Measurements from ENCODE around the gene GJB5.

GJB5 gene

DNA sequence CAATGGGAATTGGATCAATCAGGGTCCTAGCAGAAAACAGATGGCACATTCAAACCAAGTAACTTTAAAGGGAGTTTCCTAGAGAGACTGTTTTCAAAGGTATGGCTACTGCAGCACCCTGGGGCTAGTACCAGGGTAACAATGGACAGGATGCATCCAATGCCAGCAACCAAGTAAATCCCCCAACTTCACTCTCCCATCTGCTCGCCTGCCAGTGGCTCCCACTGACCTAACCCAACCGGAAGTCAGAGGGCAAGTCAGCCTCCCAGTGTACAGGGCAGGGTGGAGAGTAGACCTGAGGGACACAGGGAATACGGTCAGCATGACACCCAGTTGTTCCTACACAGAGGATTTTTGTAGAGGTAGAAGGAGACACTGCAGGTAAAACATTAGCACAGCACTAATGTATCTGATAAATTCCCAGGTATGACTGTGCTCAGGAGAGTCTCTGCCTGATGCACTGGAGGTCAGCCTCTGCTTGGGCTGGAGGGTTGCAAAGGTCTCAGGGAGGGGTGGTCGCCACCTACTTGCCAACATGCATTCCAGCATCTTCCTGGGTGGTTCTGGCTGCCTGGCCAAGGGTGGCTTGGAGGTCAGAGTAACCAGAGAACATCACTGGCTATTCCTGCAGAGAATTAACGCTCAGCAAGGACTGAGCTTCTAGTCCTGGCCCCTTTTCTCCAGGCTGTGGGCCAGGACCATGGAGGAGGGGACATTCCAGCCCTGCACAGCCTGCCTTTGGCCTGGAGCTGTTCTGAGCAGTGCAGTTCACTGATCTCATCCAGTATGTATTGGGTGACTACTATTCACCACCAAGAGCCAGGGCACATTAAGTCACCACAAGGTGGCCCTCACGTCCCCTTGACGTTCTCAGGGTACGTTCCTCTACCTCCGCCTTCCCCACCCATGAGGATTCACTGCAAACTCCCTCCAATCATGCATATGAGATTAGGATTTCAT is 32.9 kb downstream of the GJB5 start:
- Histone ChIP-seq H3K4me2 (no peak overlapping the region), H3K27ac (no peak overlapping the region), H3K27me3 (peaks cover 6 to 13% (median 9%) of the 10 kb centered on the region in 11 experiments; a peak in 20 of 22 replicates), H3K4me3 (no peak overlapping the region), H3K9ac (no peak overlapping the region), H4K20me1 (no peaks in the 10 kb centered on the region; a peak in 2 of 22 replicates), H3K36me3 (no peaks in the 10 kb centered on the region), H3K4me1 (peaks cover 31 to 50% (median 41%) of the 10 kb centered on the region in 10 experiments), H3K9me3 (replicated peaks in 1 of 11) (peaks cover 0 to 7% (median 0%) of the 10 kb centered on the region in 11 experiments; a peak in 3 of 22 replicates)
- TF ChIP-seq Cebpa-rat (IDR thresholded peaks at IDR 0.05), result no peak

DNA sequence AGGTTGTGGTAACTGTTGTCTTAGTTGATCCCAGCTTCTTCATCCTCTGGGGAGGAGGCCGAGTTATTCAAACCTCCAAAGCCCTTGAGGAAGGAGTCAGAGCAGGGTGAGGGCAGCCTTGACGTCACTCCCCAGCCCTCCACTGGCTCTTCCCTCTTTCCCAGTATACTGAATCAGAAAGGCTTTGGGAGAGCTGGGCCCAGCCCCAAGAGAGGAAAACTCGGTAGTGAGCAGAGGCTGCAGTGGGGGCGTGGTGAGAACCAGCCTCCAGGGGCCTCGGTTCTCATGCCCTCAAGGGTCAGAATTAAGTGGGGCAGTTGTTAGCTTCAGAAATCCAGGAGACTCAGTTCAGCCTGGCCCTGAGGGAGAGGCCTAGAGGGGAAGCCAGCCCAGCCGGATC is 36.1 kb downstream of the GJB5 start:
- H3K9ac ChIP-seq, result peak overlapping the region in 2 of 11 experiments; percentile 23 to 29; a peak in 1 of 22 replicates
- no peaks in the 10 kb centered on the region for H3K36me3 ChIP-seq
- H4K20me1 ChIP-seq, result peaks cover 0 to 13% (median 0%) of the 10 kb centered on the region in 11 experiments; a peak in 4 of 22 replicates
- no peak overlapping the region for H3K27ac ChIP-seq
- no peak for TF ChIP-seq Cebpa-rat (IDR thresholded peaks at IDR 0.05)
- H3K4me2 ChIP-seq, result peak overlapping the region; percentile 43 to 96 (median 94)
- no peak overlapping the region for H3K4me3 ChIP-seq
- H3K9me3 ChIP-seq (replicated peaks in 1 of 11), result peaks cover 0 to 7% (median 0%) of the 10 kb centered on the region in 11 experiments; a peak in 3 of 22 replicates
- H3K4me1 ChIP-seq, result peaks cover 41 to 74% (median 70%) of the 10 kb centered on the region in 10 experiments
- H3K27me3 ChIP-seq, result no peaks in the 10 kb centered on the region

DNA sequence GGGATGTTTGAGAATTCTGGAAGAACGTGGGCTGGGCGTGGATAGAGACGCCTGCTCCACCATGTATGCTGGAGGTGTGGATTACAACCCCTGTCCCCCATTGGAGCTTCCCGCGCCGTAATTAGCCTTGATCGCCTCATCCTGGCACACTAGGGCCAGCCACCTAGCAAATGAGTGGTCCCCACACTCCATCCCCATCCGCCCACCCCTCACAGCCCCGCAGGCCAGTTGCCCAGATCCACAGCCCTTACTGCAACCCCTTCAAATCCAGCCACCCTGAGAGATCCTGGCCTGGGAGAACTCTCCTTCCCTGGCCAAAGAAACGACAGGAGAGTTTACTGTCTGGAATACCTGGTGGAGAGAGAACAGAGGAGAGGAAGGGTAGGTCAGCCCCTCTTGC is 37.6 kb downstream of the GJB5 start:
- Histone ChIP-seq H3K36me3 (no peaks in the 10 kb centered on the region), H4K20me1 (peaks cover 0 to 13% (median 0%) of the 10 kb centered on the region in 11 experiments; a peak in 5 of 22 replicates), H3K9me3 (replicated peaks in 1 of 11) (peaks cover 0 to 7% (median 0%) of the 10 kb centered on the region in 11 experiments; a peak in 3 of 22 replicates), H3K27ac (no peak overlapping the region), H3K4me2 (peak overlapping the region; percentile 91 to 96 (median 94)), H3K27me3 (no peaks in the 10 kb centered on the region), H3K4me1 (peaks cover 41 to 79% (median 76%) of the 10 kb centered on the region in 10 experiments), H3K9ac (peak overlapping the region in 3 of 11 experiments; percentile 32 to 48 (median 40); a peak in 6 of 22 replicates), H3K4me3 (peak overlapping the region in 7 of 10 experiments; percentile 46 to 59 (median 53); a peak in 8 of 20 replicates)
- no peak for TF ChIP-seq Cebpa-rat (IDR thresholded peaks at IDR 0.05)

DNA sequence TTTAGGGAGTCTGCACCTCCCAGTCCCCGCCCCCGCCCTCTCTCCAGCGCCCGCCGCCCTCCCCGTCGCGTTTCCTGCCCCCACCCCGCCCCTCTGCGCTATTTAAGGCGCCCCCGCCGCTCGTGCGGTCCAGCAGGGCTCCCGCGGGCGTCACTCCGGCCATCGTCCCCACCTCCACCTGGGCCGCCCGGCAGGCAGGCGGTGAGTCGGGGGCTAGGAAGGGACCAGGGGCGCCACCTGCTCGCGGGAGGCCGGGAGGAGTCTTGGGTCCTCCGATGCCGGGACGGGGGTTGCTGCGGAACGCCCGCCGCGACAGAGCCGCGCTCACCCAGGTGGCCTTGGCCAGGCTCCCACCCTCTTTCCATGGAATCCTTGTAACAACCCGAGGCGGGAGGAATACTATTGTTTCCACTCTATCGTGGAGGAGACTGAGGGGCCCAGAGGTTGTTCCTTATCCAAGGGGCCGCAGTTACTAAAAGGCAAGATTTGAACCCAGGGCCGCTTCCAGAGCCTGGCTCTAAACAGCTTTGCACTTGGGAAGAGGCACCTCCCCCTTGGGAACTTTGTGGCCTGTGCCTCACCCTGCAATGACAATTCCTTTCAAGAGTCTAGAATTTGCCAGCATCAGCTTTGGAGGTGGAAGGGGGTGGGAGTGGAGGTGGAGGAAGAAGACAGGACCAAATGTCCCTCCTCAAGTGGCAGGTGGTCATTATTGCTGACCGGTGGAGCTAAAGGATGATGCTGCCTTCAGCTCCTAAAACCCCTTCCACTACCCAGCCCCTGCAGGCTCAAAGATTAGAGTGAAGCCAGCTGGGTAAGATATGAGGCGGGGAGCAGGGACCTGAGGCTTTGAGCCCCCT is 38.3 kb downstream of the GJB5 start, which contains the start of gene GJA4:
Gene GJA4 (plus strand): TSS at position 132 of the 860 bp plus-strand sequence. CDS start 1,215 bp downstream, outside the sequence.
- no peak for TF ChIP-seq Cebpa-rat (IDR thresholded peaks at IDR 0.05)
- Histone ChIP-seq H3K9me3 (replicated peaks in 1 of 11) (peaks cover 0 to 7% (median 0%) of the 10 kb centered on the region in 11 experiments; a peak in 3 of 22 replicates), H3K27ac (peak within 1 kb of the TSS in 8 of 11 experiments; percentile 2 to 53 (median 34); a peak in 9 of 22 replicates), H3K4me3 (peak within 1 kb of the TSS; percentile 20 to 68 (median 53); a peak in 19 of 20 replicates), H3K4me2 (peak within 1 kb of the TSS; percentile 91 to 96 (median 94)), H3K9ac (peak within 1 kb of the TSS in 9 of 11 experiments; percentile 1 to 69 (median 58); a peak in 14 of 22 replicates), H3K36me3 (no peaks in the 10 kb centered on the region), H4K20me1 (peaks cover 0 to 13% (median 0%) of the 10 kb centered on the region in 11 experiments; a peak in 4 of 22 replicates), H3K4me1 (peaks cover 41 to 79% (median 76%) of the 10 kb centered on the region in 10 experiments), H3K27me3 (no peaks in the 10 kb centered on the region)

DNA sequence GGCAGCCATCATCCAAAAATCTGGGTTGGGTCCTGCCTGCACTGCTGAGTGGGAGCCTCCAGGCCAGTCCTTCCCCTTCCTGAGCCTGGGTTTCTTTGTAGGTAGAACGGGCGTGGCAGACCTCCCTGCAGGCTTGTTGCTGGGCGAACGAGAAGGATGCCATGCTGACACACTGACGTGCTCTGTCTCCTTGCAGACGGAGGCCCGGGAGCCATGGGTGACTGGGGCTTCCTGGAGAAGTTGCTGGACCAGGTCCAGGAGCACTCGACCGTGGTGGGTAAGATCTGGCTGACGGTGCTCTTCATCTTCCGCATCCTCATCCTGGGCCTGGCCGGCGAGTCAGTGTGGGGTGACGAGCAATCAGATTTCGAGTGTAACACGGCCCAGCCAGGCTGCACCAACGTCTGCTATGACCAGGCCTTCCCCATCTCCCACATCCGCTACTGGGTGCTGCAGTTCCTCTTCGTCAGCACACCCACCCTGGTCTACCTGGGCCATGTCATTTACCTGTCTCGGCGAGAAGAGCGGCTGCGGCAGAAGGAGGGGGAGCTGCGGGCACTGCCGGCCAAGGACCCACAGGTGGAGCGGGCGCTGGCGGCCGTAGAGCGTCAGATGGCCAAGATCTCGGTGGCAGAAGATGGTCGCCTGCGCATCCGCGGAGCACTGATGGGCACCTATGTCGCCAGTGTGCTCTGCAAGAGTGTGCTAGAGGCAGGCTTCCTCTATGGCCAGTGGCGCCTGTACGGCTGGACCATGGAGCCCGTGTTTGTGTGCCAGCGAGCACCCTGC is 39.3 kb downstream of the GJB5 start:
- no peak for TF ChIP-seq Cebpa-rat (IDR thresholded peaks at IDR 0.05)
- H3K27me3 ChIP-seq, result no peaks in the 10 kb centered on the region
- peaks cover 0 to 7% (median 0%) of the 10 kb centered on the region in 11 experiments; a peak in 3 of 22 replicates for H3K9me3 ChIP-seq (replicated peaks in 1 of 11)
- H3K4me3 ChIP-seq, result peak overlapping the region in 8 of 10 experiments; percentile 49 to 68 (median 55); a peak in 10 of 20 replicates
- H3K9ac ChIP-seq, result peak overlapping the region in 6 of 11 experiments; percentile 1 to 64 (median 28); a peak in 4 of 22 replicates
- peaks cover 41 to 72% (median 69%) of the 10 kb centered on the region in 10 experiments for H3K4me1 ChIP-seq
- H4K20me1 ChIP-seq, result peaks cover 0 to 13% (median 0%) of the 10 kb centered on the region in 11 experiments; a peak in 4 of 22 replicates
- no peaks in the 10 kb centered on the region for H3K36me3 ChIP-seq
- H3K27ac ChIP-seq, result peak overlapping the region in 8 of 11 experiments; percentile 2 to 53 (median 25); a peak in 10 of 22 replicates
- peak overlapping the region; percentile 91 to 96 (median 94) for H3K4me2 ChIP-seq

DNA sequence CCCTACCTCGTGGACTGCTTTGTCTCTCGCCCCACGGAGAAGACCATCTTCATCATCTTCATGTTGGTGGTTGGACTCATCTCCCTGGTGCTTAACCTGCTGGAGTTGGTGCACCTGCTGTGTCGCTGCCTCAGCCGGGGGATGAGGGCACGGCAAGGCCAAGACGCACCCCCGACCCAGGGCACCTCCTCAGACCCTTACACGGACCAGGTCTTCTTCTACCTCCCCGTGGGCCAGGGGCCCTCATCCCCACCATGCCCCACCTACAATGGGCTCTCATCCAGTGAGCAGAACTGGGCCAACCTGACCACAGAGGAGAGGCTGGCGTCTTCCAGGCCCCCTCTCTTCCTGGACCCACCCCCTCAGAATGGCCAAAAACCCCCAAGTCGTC is 39.9 kb downstream of the GJB5 start:
- H3K9me3 ChIP-seq (replicated peaks in 1 of 11), result peaks cover 0 to 7% (median 0%) of the 10 kb centered on the region in 11 experiments; a peak in 3 of 22 replicates
- H3K4me3 ChIP-seq, result no peak overlapping the region
- H3K9ac ChIP-seq, result no peak overlapping the region
- TF ChIP-seq Cebpa-rat (IDR thresholded peaks at IDR 0.05), result no peak
- H3K4me1 ChIP-seq, result peaks cover 41 to 67% (median 64%) of the 10 kb centered on the region in 10 experiments
- peaks cover 0 to 13% (median 0%) of the 10 kb centered on the region in 11 experiments; a peak in 4 of 22 replicates for H4K20me1 ChIP-seq
- H3K36me3 ChIP-seq, result no peaks in the 10 kb centered on the region
- H3K4me2 ChIP-seq, result peak overlapping the region; percentile 91 to 96 (median 94); a peak in 19 of 22 replicates
- peak overlapping the region in 2 of 11 experiments; percentile 26 to 50; a peak in 2 of 22 replicates for H3K27ac ChIP-seq
- no peaks in the 10 kb centered on the region for H3K27me3 ChIP-seq

DNA sequence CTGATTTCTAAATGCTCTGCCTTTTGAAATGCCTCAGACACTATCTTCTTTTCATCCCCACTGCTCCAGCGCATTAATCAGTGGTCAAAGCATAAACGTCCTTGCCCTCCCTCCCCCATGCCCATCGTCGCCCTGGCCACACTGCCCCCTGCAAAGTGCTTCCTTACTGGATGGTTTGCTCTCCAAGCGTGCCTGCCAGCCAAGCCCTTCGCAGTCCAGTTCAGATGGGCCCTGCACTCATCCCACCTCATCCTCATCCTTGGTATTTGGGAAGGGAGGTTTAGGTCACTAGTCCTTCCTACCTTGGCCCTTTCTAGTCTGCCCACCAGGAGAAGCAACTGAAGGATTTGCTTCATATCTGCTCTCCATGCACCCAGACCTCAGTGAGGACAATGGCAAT is 41.1 kb downstream of the GJB5 start:
- Histone ChIP-seq H3K4me2 (peak overlapping the region in 7 of 11 experiments; percentile 2 to 91 (median 28); a peak in 8 of 22 replicates), H4K20me1 (peaks cover 0 to 13% (median 0%) of the 10 kb centered on the region in 11 experiments; a peak in 4 of 22 replicates), H3K27me3 (no peaks in the 10 kb centered on the region), H3K4me1 (peaks cover 35 to 56% (median 53%) of the 10 kb centered on the region in 10 experiments), H3K27ac (no peak overlapping the region), H3K36me3 (no peaks in the 10 kb centered on the region), H3K9me3 (replicated peaks in 1 of 11) (no peaks in the 10 kb centered on the region), H3K9ac (no peak overlapping the region), H3K4me3 (no peak overlapping the region)
- no peak for TF ChIP-seq Cebpa-rat (IDR thresholded peaks at IDR 0.05)
